ENCODE results near the gene PASK. TPM values are rescaled to one million over a fixed set of nuclear protein-coding genes. Genes with fewer than 3 reads are reported as not detected.

The PASK gene
- total RNA-seq, 2 donors from 2014 or later: 0.98 to 1.1 TPM

DNA sequence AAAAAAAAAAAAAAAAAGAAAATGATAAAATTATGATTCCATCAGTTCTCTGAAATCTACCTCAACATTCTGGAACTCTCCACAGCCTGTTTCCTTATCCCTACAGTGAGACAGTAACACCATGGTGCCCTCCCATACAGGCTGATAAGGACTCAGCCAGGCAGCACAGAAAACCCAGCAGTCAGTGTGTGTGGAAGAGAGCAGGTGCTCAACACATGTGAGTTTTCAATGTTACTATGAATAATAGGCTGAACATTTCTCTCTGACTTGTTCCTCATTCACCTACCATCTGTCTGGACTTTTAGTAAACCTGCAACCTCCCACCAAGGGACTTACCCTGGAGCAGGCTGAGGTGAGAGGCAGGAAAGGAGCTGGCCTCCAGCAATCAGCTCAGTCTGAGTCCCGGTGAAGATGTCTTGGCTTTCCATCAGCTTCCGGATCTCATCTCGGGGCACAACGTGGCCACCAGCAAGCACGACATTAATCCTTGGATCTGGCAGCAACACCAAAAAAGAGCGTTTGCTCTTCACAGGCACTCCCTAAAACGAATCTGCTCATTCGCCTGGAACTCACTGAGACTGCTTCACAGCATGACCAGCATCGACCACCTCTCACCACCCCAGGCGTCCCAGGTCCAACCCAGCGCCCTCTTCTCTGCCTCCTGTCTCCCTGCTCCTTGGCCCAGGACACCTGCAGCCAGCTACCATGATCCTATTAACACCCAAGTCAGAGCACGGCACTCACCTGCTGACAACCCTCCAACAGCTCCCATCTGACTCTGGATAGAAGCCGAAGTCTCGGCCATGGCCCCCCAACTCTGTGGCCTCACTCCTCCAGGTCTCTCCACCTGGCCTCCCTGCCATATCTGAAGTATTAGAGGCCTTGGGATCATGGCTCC lies 16.5 kb downstream of the PASK start:
- no peaks in the 10 kb centered on the region for H3K4me1 ChIP-seq
- TF ChIP-seq CTCF (IDR thresholded peaks at IDR 0.05): no peak
- H3K36me3 ChIP-seq: no peaks in the 10 kb centered on the region
- H3K27me3 ChIP-seq: no peaks in the 10 kb centered on the region
- no peak for DNase-seq (ENCODE audit: low spot score)
- H3K27ac ChIP-seq: no peak overlapping the region
- H3K9me3 ChIP-seq: no peaks in the 10 kb centered on the region
- H3K4me3 ChIP-seq: no peak overlapping the region

DNA sequence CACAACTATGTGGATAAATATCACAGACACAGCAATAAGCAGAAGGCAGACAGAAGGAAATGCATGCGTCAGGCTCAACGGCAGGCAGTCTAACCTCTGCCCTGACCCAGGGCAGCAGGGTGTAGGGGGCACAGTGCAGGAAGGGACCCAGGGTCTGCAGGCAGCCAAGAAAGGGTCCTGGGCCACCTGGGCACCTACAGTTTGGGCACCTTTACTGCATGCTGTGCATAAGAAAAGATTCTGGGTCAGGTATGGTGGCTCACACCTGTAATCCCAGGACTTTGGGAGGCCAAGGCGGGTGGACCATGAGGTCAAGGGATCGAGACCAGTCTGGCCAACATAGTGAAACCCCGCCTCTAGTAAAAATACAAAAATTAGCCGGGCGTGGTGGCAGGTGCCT lies 17.7 kb downstream of the PASK start:
- TF ChIP-seq CTCF (IDR thresholded peaks at IDR 0.05): no peak
- no peaks in the 10 kb centered on the region for H3K4me1 ChIP-seq
- H3K9me3 ChIP-seq: no peaks in the 10 kb centered on the region
- DNase-seq (ENCODE audit: low spot score): no peak
- H3K4me3 ChIP-seq: no peak overlapping the region
- no peaks in the 10 kb centered on the region for H3K27me3 ChIP-seq
- no peak overlapping the region for H3K27ac ChIP-seq
- H3K36me3 ChIP-seq: no peaks in the 10 kb centered on the region

DNA sequence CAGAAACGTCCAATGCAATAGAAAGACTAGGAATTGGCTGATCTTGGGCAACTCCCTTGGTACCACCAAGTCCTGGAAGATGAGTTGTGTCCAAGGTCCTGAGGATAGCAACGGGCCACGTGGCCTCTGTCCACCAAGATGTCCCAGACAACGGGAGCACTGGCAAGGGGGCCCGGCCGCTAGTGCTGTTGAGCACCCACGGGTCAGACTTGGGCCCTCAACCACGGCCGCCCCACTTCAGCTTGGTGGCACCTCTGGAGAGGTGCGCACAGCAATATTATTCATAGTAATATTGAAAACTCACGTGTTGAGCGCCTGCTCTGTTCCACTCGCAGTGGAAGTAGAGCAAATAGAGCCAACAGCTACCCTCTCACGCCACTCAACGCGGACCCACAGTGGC lies 19.0 kb downstream of the PASK start:
- Histone ChIP-seq H3K9me3 (no peaks in the 10 kb centered on the region), H3K27me3 (no peaks in the 10 kb centered on the region), H3K27ac (no peak overlapping the region), H3K4me1 (no peaks in the 10 kb centered on the region), H3K36me3 (no peaks in the 10 kb centered on the region), H3K4me3 (no peak overlapping the region)
- no peak for TF ChIP-seq CTCF (IDR thresholded peaks at IDR 0.05)
- DNase-seq (ENCODE audit: low spot score): no peak

DNA sequence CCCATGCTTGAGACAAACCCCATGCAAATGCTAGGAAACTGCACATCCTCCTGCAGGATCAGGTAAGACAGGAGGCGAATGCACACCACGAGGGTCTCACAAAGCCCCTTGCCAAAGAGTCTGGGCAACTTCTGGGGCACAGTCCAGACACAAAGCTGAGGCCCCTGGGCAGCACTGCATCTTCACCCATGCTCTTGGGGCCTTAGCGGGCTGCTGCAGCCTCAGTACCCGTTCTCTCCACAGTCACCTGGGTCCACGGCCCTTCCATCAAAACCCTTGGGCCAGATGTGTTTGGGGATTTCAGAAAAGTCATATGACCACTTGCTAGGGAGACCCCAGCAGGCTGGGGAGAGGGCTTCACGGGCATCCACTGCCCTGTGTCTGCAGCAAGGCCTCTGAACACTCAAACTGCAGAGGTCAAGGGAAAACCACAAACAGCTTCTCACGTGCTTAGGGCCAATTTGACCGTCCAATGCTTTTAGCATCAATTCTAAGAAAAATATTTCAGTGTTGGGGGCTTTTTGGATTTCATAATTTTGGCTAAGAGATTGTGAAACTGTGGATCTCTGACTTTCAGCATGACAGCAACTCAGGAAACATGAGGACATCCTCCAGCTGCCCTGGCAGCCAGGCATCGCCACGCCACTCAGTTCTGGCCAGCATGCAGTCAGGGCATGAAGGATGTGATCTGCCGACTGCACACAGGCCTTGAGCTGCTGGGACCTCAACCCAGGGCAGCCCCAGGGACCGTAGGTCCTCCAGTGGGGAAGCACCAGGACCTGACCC lies 20.0 kb downstream of the PASK start:
- H3K27me3 ChIP-seq: no peaks in the 10 kb centered on the region
- no peak for DNase-seq (ENCODE audit: low spot score)

GRCh38 chr2:241128266-241128665 lies 21.0 kb downstream of the PASK start:
- no peak for DNase-seq (ENCODE audit: low spot score)
- H3K9me3 ChIP-seq: no peaks in the 10 kb centered on the region
- no peaks in the 10 kb centered on the region for H3K36me3 ChIP-seq
- TF ChIP-seq CTCF (IDR thresholded peaks at IDR 0.05): no peak
- H3K27ac ChIP-seq: no peak overlapping the region
- H3K4me3 ChIP-seq: no peak overlapping the region
- H3K4me1 ChIP-seq: no peaks in the 10 kb centered on the region
- no peaks in the 10 kb centered on the region for H3K27me3 ChIP-seq

More for the DNA sequence above, 20.0 kb downstream of the PASK start:
- no peaks in the 10 kb centered on the region for H3K36me3 ChIP-seq
- H3K4me3 ChIP-seq: no peak overlapping the region
- H3K4me1 ChIP-seq: no peaks in the 10 kb centered on the region
- no peaks in the 10 kb centered on the region for H3K9me3 ChIP-seq
- H3K27ac ChIP-seq: no peak overlapping the region
- no peak for TF ChIP-seq CTCF (IDR thresholded peaks at IDR 0.05)

All from right atrium auricular region (tissue), 2 donors.